Measurements from ENCODE around the gene CTTN.

DNA sequence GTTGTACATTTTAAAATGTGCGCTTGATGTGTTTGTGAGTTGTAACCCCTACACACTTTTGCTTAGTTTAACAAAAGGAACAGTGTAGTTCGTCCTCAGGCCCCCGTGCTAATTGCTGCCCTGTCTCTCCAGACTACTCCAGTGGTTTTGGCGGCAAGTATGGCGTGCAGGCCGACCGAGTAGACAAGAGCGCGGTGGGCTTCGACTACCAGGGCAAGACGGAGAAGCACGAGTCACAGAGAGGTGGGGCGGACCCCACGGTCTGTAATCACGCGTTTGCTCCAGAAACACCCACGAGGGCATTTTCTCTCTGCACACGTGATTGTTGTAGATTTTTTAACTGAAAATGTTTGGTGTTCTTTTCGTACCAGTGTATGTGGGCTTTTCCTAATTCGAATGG, 18.6 kb downstream of the CTTN start:
- TF ChIP-seq POLR2AphosphoS5 (IDR thresholded peaks at IDR 0.05; ENCODE audit: low read depth, low read length) (no peak), SIN3A (IDR thresholded peaks at IDR 0.05; ENCODE audit: borderline replicate concordance, insufficient read depth, low read length) (no peak)
